Loucy (cell line): Measurements from ENCODE around the gene AIRE.

Experiments used
- CTCF ChIP-seq: fragments of 200-600 bp; sonication (generic); conservative IDR thresholded peaks from 2 replicates; pipeline ENCODE4 v1.5.1; 2014; ENCODE audit warnings: mild to moderate bottlenecking, antibody characterized with exemption, low read length
- EZH2phosphoT487 ChIP-seq: fragments of 200-600 bp; IDR thresholded peaks from 2 replicates; pipeline ENCODE4 v1.6.1; 2018; ENCODE audit warnings: antibody characterized with exemption, mild to moderate bottlenecking, moderate library complexity, borderline replicate concordance

- TF ChIP-seq CTCF (no peak), EZH2phosphoT487 (no peak)
These were observed 8.9 kb downstream of the AIRE start for GRCh38 chr21:44294391-44295162.
